Measurements from ENCODE around the gene SYNE2.

The SYNE2 gene

GRCh38 chr14:63926641-63927040, 73.8 kb downstream of the SYNE2 start:
- Histone ChIP-seq H3K4me3 (ENCODE audit: low read depth in 1 of 2, low read length in 1 of 2) (no peak overlapping the region), H3K9me3 (no peaks in the 10 kb centered on the region), H3K27ac (no peak overlapping the region), H3K27me3 (no peaks in the 10 kb centered on the region), H3K36me3 (no peaks in the 10 kb centered on the region), H3K4me1 (ENCODE audit: control insufficient read depth in 1 of 2, insufficient read depth in 1 of 2, low read depth in 1 of 2, low read length in 1 of 2) (peaks cover 0 to 3% of the 10 kb centered on the region in 2 experiments)
- TF ChIP-seq CTCF (IDR thresholded peaks at IDR 0.05) = no peak

GRCh38 chr14:63928744-63929174, 76.0 kb downstream of the SYNE2 start:
- H3K27ac ChIP-seq = no peak overlapping the region
- no peak for TF ChIP-seq CTCF (IDR thresholded peaks at IDR 0.05)

GRCh38 chr14:63933110-63933509, 80.3 kb downstream of the SYNE2 start:
- no peak overlapping the region for H3K4me3 ChIP-seq (ENCODE audit: low read depth in 1 of 2, low read length in 1 of 2)
- H3K27ac ChIP-seq = no peak overlapping the region
- H3K4me1 ChIP-seq (ENCODE audit: control insufficient read depth in 1 of 2, insufficient read depth in 1 of 2, low read depth in 1 of 2, low read length in 1 of 2) = no peaks in the 10 kb centered on the region
- H3K9me3 ChIP-seq = no peaks in the 10 kb centered on the region
- no peak for TF ChIP-seq CTCF (IDR thresholded peaks at IDR 0.05)
- no peaks in the 10 kb centered on the region for H3K27me3 ChIP-seq
- no peaks in the 10 kb centered on the region for H3K36me3 ChIP-seq

More at GRCh38 chr14:63928744-63929174, 76.0 kb downstream of the SYNE2 start:
- Histone ChIP-seq H3K36me3 (no peaks in the 10 kb centered on the region), H3K4me1 (ENCODE audit: control insufficient read depth in 1 of 2, insufficient read depth in 1 of 2, low read depth in 1 of 2, low read length in 1 of 2) (no peaks in the 10 kb centered on the region), H3K27me3 (no peaks in the 10 kb centered on the region), H3K9me3 (no peaks in the 10 kb centered on the region), H3K4me3 (ENCODE audit: low read depth in 1 of 2, low read length in 1 of 2) (no peak overlapping the region)

GRCh38 chr14:63933711-63934110, 80.9 kb downstream of the SYNE2 start:
- Histone ChIP-seq H3K4me1 (ENCODE audit: control insufficient read depth in 1 of 2, insufficient read depth in 1 of 2, low read depth in 1 of 2, low read length in 1 of 2) (no peaks in the 10 kb centered on the region), H3K4me3 (ENCODE audit: low read depth in 1 of 2, low read length in 1 of 2) (no peak overlapping the region), H3K9me3 (no peaks in the 10 kb centered on the region), H3K27me3 (no peaks in the 10 kb centered on the region), H3K27ac (no peak overlapping the region), H3K36me3 (no peaks in the 10 kb centered on the region)
- TF ChIP-seq CTCF (IDR thresholded peaks at IDR 0.05) = no peak

- H3K27ac ChIP-seq = no peak overlapping the region
- no peak overlapping the region for H3K4me3 ChIP-seq (ENCODE audit: low read depth in 1 of 2, low read length in 1 of 2)
- H3K4me1 ChIP-seq (ENCODE audit: control insufficient read depth in 1 of 2, insufficient read depth in 1 of 2, low read depth in 1 of 2, low read length in 1 of 2) = no peaks in the 10 kb centered on the region
- H3K27me3 ChIP-seq = no peaks in the 10 kb centered on the region
- H3K36me3 ChIP-seq = peaks cover 33% of the 10 kb centered on the region
- no peaks in the 10 kb centered on the region for H3K9me3 ChIP-seq
- no peak for TF ChIP-seq CTCF (IDR thresholded peaks at IDR 0.05)
Measured at GRCh38 chr14:63938198-63939005, 85.6 kb downstream of the SYNE2 start.
